HUDEP-2 (cell line): ENCODE data around the gene KATNAL2.
"Not testable (repeated sequence)": the region's sequence is repeated elsewhere in the genome, so short reads cannot be mapped to it uniquely, and the experiment has no call there.

Experiments
- DNase-seq, 76 experiments: peaks; one replicate each; lab custom pipeline; 2025; ENCODE audit not compliant: unreplicated experiment in 76 of 76; lab: John Stamatoyannopoulos, UW

Gene KATNAL2

GRCh38 chr18:46939337-46939963, 22.0 kb downstream of the KATNAL2 start:
- DNase-seq, result no peak

GRCh38 chr18:46939998-46940571, 22.7 kb downstream of the KATNAL2 start:
- no peak for DNase-seq

- DNase-seq, result no peak
Observed at GRCh38 chr18:46942646-46943045, 25.2 kb downstream of the KATNAL2 start.

- peak in 52 of 76 experiments; percentile 0 to 64 (median 22) for DNase-seq
Observed at GRCh38 chr18:46946656-46947282, 29.4 kb downstream of the KATNAL2 start.

- peak in 12 of 76 experiments; percentile 0 to 27 (median 4) for DNase-seq
Observed at GRCh38 chr18:46950064-46950656, 32.8 kb downstream of the KATNAL2 start.

- no peak for DNase-seq
Observed at GRCh38 chr18:46953195-46953594, 35.8 kb downstream of the KATNAL2 start.

GRCh38 chr18:46958209-46958608, 40.8 kb downstream of the KATNAL2 start:
- no peak for DNase-seq

- not testable (repeated sequence) for DNase-seq
Observed at GRCh38 chr18:46963656-46964578, 46.5 kb downstream of the KATNAL2 start.

- DNase-seq, result not testable (repeated sequence)
Observed at GRCh38 chr18:46964579-46965293, 47.3 kb downstream of the KATNAL2 start.

GRCh38 chr18:46966266-46966665, 48.9 kb downstream of the KATNAL2 start:
- not testable (repeated sequence) for DNase-seq

GRCh38 chr18:46969551-46969950, 52.1 kb downstream of the KATNAL2 start:
- not testable (repeated sequence) for DNase-seq

GRCh38 chr18:47019870-47020269, 102.5 kb downstream of the KATNAL2 start:
- DNase-seq, result not testable (repeated sequence)

GRCh38 chr18:47020757-47021156, 103.4 kb downstream of the KATNAL2 start:
- DNase-seq, result not testable (repeated sequence)

GRCh38 chr18:47022821-47023220, 105.4 kb downstream of the KATNAL2 start:
- DNase-seq, result not testable (repeated sequence)

GRCh38 chr18:47023769-47024465, 106.5 kb downstream of the KATNAL2 start:
- not testable (repeated sequence) for DNase-seq

GRCh38 chr18:47025557-47026174, 108.3 kb downstream of the KATNAL2 start:
- not testable (repeated sequence) for DNase-seq

- DNase-seq, result not testable (repeated sequence)
Observed at GRCh38 chr18:47028738-47029137, 111.3 kb downstream of the KATNAL2 start.

GRCh38 chr18:47029684-47030353, 112.4 kb downstream of the KATNAL2 start:
- not testable (repeated sequence) for DNase-seq
